Vagina (tissue), 2 donors: Measurements from ENCODE around the gene PDZK1.
"Not testable (repeated sequence)": the region's sequence is repeated elsewhere in the genome, so short reads cannot be mapped to it uniquely, and the experiment has no call there.

ENCODE experiments used
- CTCF ChIP-seq, 3 experiments: fragments of 450-650 bp in 2 of 3; fragments of 200-600 bp in 1 of 3; sonication (generic) in 1 of 3; IDR thresholded peaks; one replicate each; pipeline ENCODE4 v1.5.1; 2017 to 2019; ENCODE audit warnings: antibody characterized with exemption in 3 of 3, mild to moderate bottlenecking in 2 of 3, moderate library complexity in 2 of 3
- POLR2A ChIP-seq, 2 donors: fragments of 450-650 bp; IDR thresholded peaks; one replicate each; pipeline ENCODE4 v1.6.1; 2017; ENCODE audit warnings: antibody characterized with exemption in 2 of 2, mild to moderate bottlenecking in 2 of 2, moderate library complexity in 2 of 2
- POLR2AphosphoS5 ChIP-seq, 2 donors: sonication (generic); formaldehyde crosslinking; IDR thresholded peaks; one replicate each; pipeline ENCODE4 v1.9.0; 2017; ENCODE audit warnings: antibody characterized with exemption in 2 of 2, mild to moderate bottlenecking in 2 of 2, low read depth in 1 of 2; ENCODE audit not compliant: insufficient read depth in 1 of 2

GRCh38 chr1:145726193-145726592 lies 19.0 kb upstream of the PDZK1 start:
- not testable (repeated sequence) for TF ChIP-seq CTCF (IDR thresholded peaks at IDR 0.05); POLR2AphosphoS5 (IDR thresholded peaks at IDR 0.05; ENCODE audit: insufficient read depth in 1 of 2, low read depth in 1 of 2); POLR2A (IDR thresholded peaks at IDR 0.05)
